ENCODE measurements around the gene ADPRHL1.

The ADPRHL1 gene

DNA sequence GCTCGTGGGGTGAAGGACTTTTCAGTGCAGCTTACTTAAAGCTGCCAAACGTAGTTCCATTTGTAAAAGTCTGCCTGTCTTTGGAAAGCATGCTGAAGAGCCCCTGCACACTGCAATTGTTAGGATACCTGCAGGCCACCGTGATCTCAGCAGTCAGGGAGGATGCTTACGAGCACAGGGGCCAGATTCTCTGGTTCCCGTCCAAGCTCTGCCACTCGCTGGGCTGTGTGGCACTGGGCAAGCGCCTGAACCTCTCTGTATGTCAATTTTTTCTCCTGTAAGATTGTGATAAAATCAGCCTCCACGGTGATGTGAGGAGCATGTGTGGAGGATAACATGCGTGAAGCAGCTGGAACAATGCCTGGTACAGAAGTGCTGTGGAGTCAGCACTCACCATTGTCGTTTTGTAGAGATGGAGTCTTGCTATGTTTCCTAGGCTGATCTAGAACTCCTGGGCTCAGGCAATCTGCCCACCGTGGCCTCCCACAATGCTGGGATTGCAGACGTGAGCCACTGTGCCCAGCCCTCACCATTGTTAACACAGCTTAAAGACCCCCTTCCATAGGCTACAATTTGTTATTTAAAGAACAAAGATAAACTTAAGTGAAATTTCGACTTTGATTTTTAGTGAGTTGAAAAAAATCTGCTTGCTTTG, 3.5 kb downstream of the ADPRHL1 start:
- no peak for DNase-seq (ENCODE audit: insufficient read length, low spot score)
- no peak for TF ChIP-seq PAX5 (IDR thresholded peaks at IDR 0.05; ENCODE audit: insufficient read depth, low read length, severe bottlenecking)
- FAIRE-seq: peak; percentile 54

DNA sequence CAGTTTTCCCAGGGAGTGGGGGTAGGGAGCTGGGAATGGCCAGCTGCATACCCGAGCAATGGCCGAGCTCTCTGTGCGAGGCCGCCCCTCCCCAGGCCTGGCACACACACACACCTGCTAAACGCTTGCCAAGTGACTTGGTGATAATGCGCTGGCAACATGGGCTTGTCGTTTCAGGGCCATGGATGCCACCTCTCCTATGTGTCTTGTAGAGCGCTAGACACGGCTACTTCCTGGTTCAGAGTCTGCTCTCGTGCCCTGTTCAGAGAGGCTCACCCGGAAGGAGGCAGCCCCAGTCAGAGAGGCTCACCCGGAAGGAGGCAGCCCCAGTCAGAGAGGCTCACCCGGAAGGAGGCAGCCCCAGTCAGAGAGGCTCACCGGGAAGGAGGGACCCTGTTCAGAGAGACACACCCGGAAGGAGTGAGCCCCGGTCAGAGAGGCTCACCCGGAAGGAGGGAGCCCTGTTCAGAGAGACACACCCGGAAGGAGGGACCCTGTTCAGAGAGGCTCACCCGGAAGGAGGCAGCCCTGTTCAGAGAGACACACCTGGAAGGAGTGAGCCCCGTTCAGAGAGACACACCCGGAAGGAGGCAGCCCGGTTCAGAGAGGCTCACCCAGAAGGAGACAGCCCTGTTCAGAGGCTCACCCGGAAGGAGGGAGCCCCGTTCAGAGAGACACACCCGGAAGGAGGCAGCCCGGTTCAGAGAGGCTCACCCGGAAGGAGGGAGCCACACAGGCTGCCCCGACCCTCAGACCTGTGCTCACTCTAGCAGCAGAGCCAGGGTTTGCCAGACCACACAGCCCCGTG, 4.2 kb downstream of the ADPRHL1 start:
- DNase-seq (ENCODE audit: insufficient read length, low spot score): peak; percentile 49
- FAIRE-seq: peak; percentile 95
- TF ChIP-seq POLR2AphosphoS5 (IDR thresholded peaks at IDR 0.05; ENCODE audit: low read depth, low read length): peak; percentile 77
- TF ChIP-seq POU2F2 (IDR thresholded peaks at IDR 0.05; ENCODE audit: low read depth, low read length): peak; percentile 55; the same call in 1 of the 2 replicates
- TF ChIP-seq TAF1 (IDR thresholded peaks at IDR 0.05; ENCODE audit: low read depth, low read length): 0 out of 2 replicates have a peak, but pooled peaks have one; percentile 69
- peak; percentile 86 for TF ChIP-seq POLR2A (IDR thresholded peaks at IDR 0.05; ENCODE audit: low read depth, low read length)
- no peak for TF ChIP-seq SPI1 (IDR thresholded peaks at IDR 0.05; ENCODE audit: low read depth, low read length)
- no peak for TF ChIP-seq PAX5 (IDR thresholded peaks at IDR 0.05; ENCODE audit: insufficient read depth, low read length, severe bottlenecking)

DNA sequence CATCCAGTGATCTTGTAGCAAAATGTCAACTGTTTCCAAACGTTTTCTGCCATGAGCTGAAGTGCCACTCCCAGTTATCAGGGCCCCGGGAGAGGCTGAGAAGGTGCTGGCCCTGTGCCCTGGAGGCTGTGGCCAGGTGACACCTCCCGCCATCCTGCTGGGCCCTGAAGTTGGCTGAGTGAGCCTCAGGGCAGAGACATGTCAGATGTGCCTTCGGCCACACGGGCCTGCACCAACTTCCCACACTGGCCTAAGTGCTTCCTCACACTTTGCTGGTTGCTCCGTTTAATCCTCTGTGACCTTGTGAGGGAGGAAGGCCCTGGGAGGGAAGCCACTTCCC, 4.8 kb downstream of the ADPRHL1 start:
- TF ChIP-seq POLR2A (IDR thresholded peaks at IDR 0.05; ENCODE audit: low read depth, low read length): no peak
- no peak for TF ChIP-seq TAF1 (IDR thresholded peaks at IDR 0.05; ENCODE audit: low read depth, low read length)
- no peak for TF ChIP-seq POLR2AphosphoS5 (IDR thresholded peaks at IDR 0.05; ENCODE audit: low read depth, low read length)
- no peak for TF ChIP-seq PAX5 (IDR thresholded peaks at IDR 0.05; ENCODE audit: insufficient read depth, low read length, severe bottlenecking)
- no peak for TF ChIP-seq POU2F2 (IDR thresholded peaks at IDR 0.05; ENCODE audit: low read depth, low read length)
- no peak for TF ChIP-seq SPI1 (IDR thresholded peaks at IDR 0.05; ENCODE audit: low read depth, low read length)
- FAIRE-seq (peak; percentile 41), DNase-seq (ENCODE audit: insufficient read length, low spot score) (no peak)

DNA sequence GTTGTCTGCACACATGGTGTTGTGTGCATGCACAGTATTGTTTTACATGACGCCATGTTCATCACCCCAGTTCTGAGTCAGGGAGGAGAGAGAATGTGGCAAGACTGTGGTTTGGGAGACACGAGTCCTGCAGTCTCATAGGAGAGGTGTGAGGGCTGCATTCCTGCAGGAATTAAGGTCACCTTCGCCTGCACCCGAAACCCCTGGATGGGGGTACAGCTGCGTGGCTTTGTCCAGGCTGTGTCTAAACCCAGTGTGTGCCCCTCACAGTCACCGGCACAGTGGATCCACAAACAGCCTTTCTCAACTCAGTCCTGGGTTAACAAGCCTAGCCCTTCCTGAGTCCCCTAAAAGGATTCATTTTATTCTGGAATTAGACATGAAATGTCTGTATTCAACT, 5.7 kb downstream of the ADPRHL1 start:
- FAIRE-seq: no peak
- no peak for DNase-seq (ENCODE audit: insufficient read length, low spot score)
- TF ChIP-seq POLR2A (IDR thresholded peaks at IDR 0.05; ENCODE audit: low read depth, low read length): no peak
- no peak for TF ChIP-seq TAF1 (IDR thresholded peaks at IDR 0.05; ENCODE audit: low read depth, low read length)
- no peak for TF ChIP-seq PAX5 (IDR thresholded peaks at IDR 0.05; ENCODE audit: insufficient read depth, low read length, severe bottlenecking)
- no peak for TF ChIP-seq POLR2AphosphoS5 (IDR thresholded peaks at IDR 0.05; ENCODE audit: low read depth, low read length)
- no peak for TF ChIP-seq POU2F2 (IDR thresholded peaks at IDR 0.05; ENCODE audit: low read depth, low read length)
- no peak for TF ChIP-seq SPI1 (IDR thresholded peaks at IDR 0.05; ENCODE audit: low read depth, low read length)

DNA sequence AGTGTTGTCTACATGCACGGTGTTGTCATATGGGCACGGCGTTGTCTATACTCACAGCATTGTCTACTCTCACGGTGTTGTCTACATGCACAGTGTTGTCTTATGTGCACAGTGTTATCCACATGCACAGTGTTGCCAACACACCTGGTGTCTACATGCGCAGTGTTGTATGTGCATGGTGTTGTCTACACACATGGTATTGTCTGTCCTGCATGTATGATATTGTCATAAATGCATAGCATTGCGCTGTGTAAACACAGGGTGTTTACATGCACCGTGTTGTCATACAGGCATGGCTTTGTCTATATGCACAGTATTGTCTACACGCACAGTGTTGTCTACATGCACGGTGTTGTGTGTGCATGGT, 6.8 kb downstream of the ADPRHL1 start:
- DNase-seq (ENCODE audit: insufficient read length, low spot score) (no peak), FAIRE-seq (peak; percentile 88)
- TF ChIP-seq POLR2A (IDR thresholded peaks at IDR 0.05; ENCODE audit: low read depth, low read length): no peak
- no peak for TF ChIP-seq SPI1 (IDR thresholded peaks at IDR 0.05; ENCODE audit: low read depth, low read length)
- TF ChIP-seq POU2F2 (IDR thresholded peaks at IDR 0.05; ENCODE audit: low read depth, low read length): no peak

DNA sequence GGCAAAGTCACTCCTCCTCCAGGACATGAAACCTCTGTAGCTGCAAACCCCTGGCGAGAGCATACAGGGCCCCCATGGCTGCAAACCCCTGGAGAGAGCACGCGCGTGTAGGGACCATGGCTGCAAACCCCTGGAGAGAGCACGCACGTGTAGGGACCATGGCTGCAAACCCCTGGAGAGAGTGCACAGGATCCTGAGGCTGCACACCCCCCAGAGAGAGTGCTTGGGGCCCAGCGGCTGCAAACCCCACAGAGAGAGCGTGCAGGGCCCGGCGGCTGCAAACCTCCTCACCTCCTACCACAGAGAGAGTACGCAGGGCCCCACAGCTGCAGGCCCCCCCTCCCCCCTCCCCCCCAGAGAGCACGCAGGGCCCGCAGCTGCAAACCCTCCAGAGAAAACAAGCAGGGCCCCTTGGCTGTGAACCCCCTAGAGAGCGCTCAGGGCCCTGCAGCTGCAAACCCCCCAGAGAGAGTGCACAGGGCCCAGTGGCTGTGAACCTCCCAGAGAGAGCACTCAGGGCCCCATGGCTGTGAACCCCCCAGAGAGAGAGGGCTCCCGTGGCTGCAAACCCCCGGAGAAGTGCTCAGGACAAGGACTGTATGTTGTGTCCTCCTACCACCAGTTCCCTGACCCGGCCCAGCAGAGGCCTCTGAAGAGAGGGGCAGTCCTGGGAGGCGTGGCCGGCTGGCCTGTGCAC, 7.3 kb downstream of the ADPRHL1 start:
- DNase-seq (ENCODE audit: insufficient read length, low spot score): no peak
- TF ChIP-seq POU2F2 (IDR thresholded peaks at IDR 0.05; ENCODE audit: low read depth, low read length) (no peak), PAX5 (IDR thresholded peaks at IDR 0.05; ENCODE audit: insufficient read depth, low read length, severe bottlenecking) (no peak), TAF1 (IDR thresholded peaks at IDR 0.05; ENCODE audit: low read depth, low read length) (no peak), SPI1 (IDR thresholded peaks at IDR 0.05; ENCODE audit: low read depth, low read length) (no peak), POLR2A (IDR thresholded peaks at IDR 0.05; ENCODE audit: low read depth, low read length) (no peak), POLR2AphosphoS5 (IDR thresholded peaks at IDR 0.05; ENCODE audit: low read depth, low read length) (no peak)
- peak; percentile 20 for FAIRE-seq

DNA sequence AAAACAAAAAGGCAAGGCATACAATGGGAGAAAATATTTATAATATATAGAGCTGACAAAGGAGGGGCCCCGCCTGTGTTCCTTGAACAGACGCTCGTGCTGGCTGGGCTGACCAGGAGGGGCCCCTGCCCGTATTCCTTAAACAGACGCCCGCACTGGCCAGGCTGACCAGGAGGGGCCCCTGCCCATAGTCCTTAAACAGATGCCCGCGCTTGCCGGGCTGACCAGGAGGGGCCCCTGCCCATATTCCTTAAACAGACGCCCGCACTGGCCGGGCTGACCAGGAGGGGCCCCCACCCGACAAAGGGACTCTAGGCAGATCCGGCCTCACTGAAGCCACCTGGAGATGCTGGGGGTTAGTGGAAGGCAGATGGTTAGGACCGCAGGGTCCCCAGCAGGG, 9.3 kb downstream of the ADPRHL1 start:
- FAIRE-seq (no peak), DNase-seq (ENCODE audit: insufficient read length, low spot score) (no peak)
- no peak for TF ChIP-seq POU2F2 (IDR thresholded peaks at IDR 0.05; ENCODE audit: low read depth, low read length)
- no peak for TF ChIP-seq TAF1 (IDR thresholded peaks at IDR 0.05; ENCODE audit: low read depth, low read length)
- no peak for TF ChIP-seq SPI1 (IDR thresholded peaks at IDR 0.05; ENCODE audit: low read depth, low read length)
- no peak for TF ChIP-seq PAX5 (IDR thresholded peaks at IDR 0.05; ENCODE audit: insufficient read depth, low read length, severe bottlenecking)
- no peak for TF ChIP-seq POLR2AphosphoS5 (IDR thresholded peaks at IDR 0.05; ENCODE audit: low read depth, low read length)
- no peak for TF ChIP-seq POLR2A (IDR thresholded peaks at IDR 0.05; ENCODE audit: low read depth, low read length)

DNA sequence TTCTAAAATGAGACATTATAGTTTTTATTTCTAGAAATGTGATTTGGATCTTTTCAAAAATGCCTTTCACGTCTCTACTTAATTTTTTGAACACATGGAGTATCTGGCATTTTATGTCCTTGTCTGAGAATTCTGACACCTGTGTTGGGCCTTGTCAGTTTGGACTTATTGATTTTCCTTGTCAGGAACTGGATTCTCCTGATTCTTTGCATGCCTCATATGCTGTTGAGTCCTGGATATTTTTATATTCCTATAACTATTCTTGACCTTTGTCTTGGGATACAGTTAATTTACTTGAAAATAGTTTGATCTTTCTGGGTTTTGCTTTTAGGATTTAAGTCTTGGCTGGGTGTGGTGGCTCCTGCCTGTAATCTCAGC, 10.3 kb downstream of the ADPRHL1 start:
- DNase-seq (ENCODE audit: insufficient read length, low spot score) (no peak), FAIRE-seq (no peak)
- TF ChIP-seq TAF1 (IDR thresholded peaks at IDR 0.05; ENCODE audit: low read depth, low read length) (no peak), POLR2A (IDR thresholded peaks at IDR 0.05; ENCODE audit: low read depth, low read length) (no peak), POLR2AphosphoS5 (IDR thresholded peaks at IDR 0.05; ENCODE audit: low read depth, low read length) (no peak), POU2F2 (IDR thresholded peaks at IDR 0.05; ENCODE audit: low read depth, low read length) (no peak), PAX5 (IDR thresholded peaks at IDR 0.05; ENCODE audit: insufficient read depth, low read length, severe bottlenecking) (no peak), SPI1 (IDR thresholded peaks at IDR 0.05; ENCODE audit: low read depth, low read length) (no peak)

DNA sequence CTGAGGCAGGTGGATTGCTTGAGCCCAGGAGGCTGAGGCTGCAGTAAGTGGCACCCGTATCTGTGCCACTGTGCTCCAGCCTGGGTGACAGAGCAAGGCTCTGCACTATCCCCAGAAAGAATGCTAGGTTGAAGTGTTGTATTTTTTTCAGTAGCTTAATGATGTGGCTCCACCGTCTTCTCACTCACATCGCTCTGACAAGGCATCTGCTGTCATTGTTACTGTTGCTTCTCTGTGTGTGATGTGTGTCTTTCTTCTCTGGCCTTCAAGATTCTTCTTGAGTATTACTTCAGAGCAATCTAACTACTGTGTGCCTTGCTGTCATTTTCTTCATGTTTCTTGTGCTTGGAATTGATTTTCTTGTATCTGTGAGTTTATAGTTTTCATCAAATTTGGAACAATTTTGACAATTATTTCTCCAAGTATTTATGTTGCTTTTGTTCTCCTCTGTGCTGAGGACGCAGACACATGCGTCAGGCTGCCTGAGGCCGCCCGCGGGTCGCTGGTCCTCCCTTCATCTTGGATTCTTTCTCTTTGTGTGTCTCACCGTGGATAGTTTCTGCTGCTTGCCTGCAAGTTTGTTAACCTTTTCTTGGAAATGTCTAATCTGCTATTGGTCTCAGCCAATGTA, 10.8 kb downstream of the ADPRHL1 start:
- TF ChIP-seq SPI1 (IDR thresholded peaks at IDR 0.05; ENCODE audit: low read depth, low read length): no peak
- TF ChIP-seq PAX5 (IDR thresholded peaks at IDR 0.05; ENCODE audit: insufficient read depth, low read length, severe bottlenecking): no peak
- no peak for TF ChIP-seq POLR2A (IDR thresholded peaks at IDR 0.05; ENCODE audit: low read depth, low read length)
- TF ChIP-seq POLR2AphosphoS5 (IDR thresholded peaks at IDR 0.05; ENCODE audit: low read depth, low read length): no peak
- no peak for TF ChIP-seq POU2F2 (IDR thresholded peaks at IDR 0.05; ENCODE audit: low read depth, low read length)
- no peak for TF ChIP-seq TAF1 (IDR thresholded peaks at IDR 0.05; ENCODE audit: low read depth, low read length)
- no peak for DNase-seq (ENCODE audit: insufficient read length, low spot score)
- no peak for FAIRE-seq
